Thyroid gland (tissue), 4 donors: ENCODE data around the gene GBE1.

ENCODE experiments used
- CTCF ChIP-seq, 6 experiments: fragments of 200-600 bp in 3 of 6; fragments of 450-650 bp in 3 of 6; sonication (generic) in 3 of 6; IDR thresholded peaks; one replicate each; pipeline ENCODE4 v1.5.1; 2016 to 2019; ENCODE audit warnings: antibody characterized with exemption in 6 of 6, mild to moderate bottlenecking in 2 of 6, inconsistent platforms in 1 of 6, moderate library complexity in 1 of 6
- POLR2A ChIP-seq, 2 donors: fragments of 450-650 bp; IDR thresholded peaks; one replicate each; pipeline ENCODE4 v1.6.1; 2017; ENCODE audit warnings: antibody characterized with exemption in 2 of 2, mild to moderate bottlenecking in 2 of 2, moderate library complexity in 1 of 2

- TF ChIP-seq CTCF (IDR thresholded peaks at IDR 0.05) (no peak), POLR2A (IDR thresholded peaks at IDR 0.05) (no peak)
These were observed 68.7 kb downstream of the GBE1 start for GRCh38 chr3:81692766-81693165.
